ENCODE data around the gene SPATA20.
A peak's percentile ranks its signal among the peaks of the same experiment; 100 is the strongest.

Gene SPATA20

GRCh38 chr17:50560185-50560824 is 13.3 kb downstream of the SPATA20 start, which contains the start of gene CACNA1G:
Gene CACNA1G, plus strand, starts transcription at chr17:50560715. Its CDS starts 745 bp downstream, at chr17:50561460.
- DNase-seq: peak; percentile 83 to 86

GRCh38 chr17:50560931-50561745 is 14.2 kb downstream of the SPATA20 start:
- no peak for DNase-seq

GRCh38 chr17:50561746-50562141 is 14.8 kb downstream of the SPATA20 start:
- no peak for DNase-seq

GRCh38 chr17:50562242-50563091 is 15.5 kb downstream of the SPATA20 start:
- DNase-seq: no peak

- DNase-seq: no peak
Measured at GRCh38 chr17:50563092-50563511, 16.1 kb downstream of the SPATA20 start.

GRCh38 chr17:50564916-50565315 is 17.9 kb downstream of the SPATA20 start:
- DNase-seq: no peak

GRCh38 chr17:50565402-50566350 is 18.7 kb downstream of the SPATA20 start:
- DNase-seq: no peak

GRCh38 chr17:50566886-50567285 is 19.9 kb downstream of the SPATA20 start:
- no peak for DNase-seq

- DNase-seq: no peak
Measured at GRCh38 chr17:50568659-50569058, 21.7 kb downstream of the SPATA20 start.

- no peak for DNase-seq
Measured at GRCh38 chr17:50569592-50569991, 22.6 kb downstream of the SPATA20 start.

GRCh38 chr17:50570032-50570431 is 23.1 kb downstream of the SPATA20 start:
- DNase-seq: no peak

- no peak for DNase-seq
Measured at GRCh38 chr17:50570528-50570927, 23.6 kb downstream of the SPATA20 start.

- no peak for DNase-seq
Measured at GRCh38 chr17:50571681-50572080, 24.7 kb downstream of the SPATA20 start.

- no peak for DNase-seq
Measured at GRCh38 chr17:50572541-50572940, 25.6 kb downstream of the SPATA20 start.

- DNase-seq: no peak
Measured at GRCh38 chr17:50573866-50574611, 27.1 kb downstream of the SPATA20 start.

GRCh38 chr17:50575581-50576210 is 28.7 kb downstream of the SPATA20 start:
- peak in 1 of 2 experiments; percentile 7 for DNase-seq

- no peak for DNase-seq
Measured at GRCh38 chr17:50576864-50577263, 29.9 kb downstream of the SPATA20 start.

GRCh38 chr17:50577451-50577954 is 30.5 kb downstream of the SPATA20 start:
- DNase-seq: no peak

- DNase-seq: no peak
Measured at GRCh38 chr17:50578173-50578572, 31.2 kb downstream of the SPATA20 start.

- no peak for DNase-seq
Measured at GRCh38 chr17:50579399-50579798, 32.4 kb downstream of the SPATA20 start.

GRCh38 chr17:50580646-50581045 is 33.7 kb downstream of the SPATA20 start:
- no peak for DNase-seq
